ENCODE results near the gene CHADL.

The CHADL gene

DNA sequence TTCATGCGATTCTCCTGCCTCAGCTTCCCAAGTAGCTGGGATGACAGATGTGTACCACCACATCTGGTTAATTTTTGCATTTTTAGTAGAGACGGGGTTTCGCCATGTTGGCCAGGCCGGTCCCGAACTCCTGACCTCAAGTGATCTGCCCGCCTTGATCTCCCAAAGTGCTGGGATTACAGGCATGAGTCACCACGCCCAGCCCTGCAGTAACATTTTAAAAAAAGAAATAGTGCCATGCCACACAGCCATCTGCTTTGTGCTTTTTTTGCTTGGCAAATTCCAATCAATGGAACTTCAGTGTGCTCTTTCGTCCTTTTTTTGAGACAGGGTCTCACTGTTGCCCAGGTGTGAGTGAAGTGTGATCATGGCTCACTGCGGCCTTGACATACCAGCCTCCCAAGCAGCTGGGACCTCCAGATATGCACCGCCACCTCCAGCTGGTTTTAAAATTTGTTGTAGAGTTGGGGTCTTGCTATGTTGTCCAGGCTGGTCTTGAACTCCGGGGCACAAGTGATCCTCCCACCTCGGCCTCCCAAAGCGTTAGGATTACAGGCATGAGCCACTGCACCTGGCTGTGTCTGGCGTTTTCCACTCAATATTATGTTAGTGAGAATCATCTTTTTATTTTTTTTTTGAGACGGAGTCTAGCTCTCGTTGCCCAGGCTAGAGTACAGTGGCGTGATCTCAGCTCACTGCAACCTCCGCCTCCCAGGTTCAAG lies 1.8 kb upstream of the CHADL start:
- ATAC-seq (no peak), DNase-seq (no peak)
- H3K27ac Mint-ChIP-seq, result peak overlapping the region in 1 of 2 donors; percentile 34
- H3K4me1 Mint-ChIP-seq, result peaks cover 6% of the 10 kb centered on the region
- H3K27me3 Mint-ChIP-seq, result no peaks in the 10 kb centered on the region
- H3K4me3 Mint-ChIP-seq, result no peak overlapping the region
- no peaks in the 10 kb centered on the region for H3K9me3 Mint-ChIP-seq

DNA sequence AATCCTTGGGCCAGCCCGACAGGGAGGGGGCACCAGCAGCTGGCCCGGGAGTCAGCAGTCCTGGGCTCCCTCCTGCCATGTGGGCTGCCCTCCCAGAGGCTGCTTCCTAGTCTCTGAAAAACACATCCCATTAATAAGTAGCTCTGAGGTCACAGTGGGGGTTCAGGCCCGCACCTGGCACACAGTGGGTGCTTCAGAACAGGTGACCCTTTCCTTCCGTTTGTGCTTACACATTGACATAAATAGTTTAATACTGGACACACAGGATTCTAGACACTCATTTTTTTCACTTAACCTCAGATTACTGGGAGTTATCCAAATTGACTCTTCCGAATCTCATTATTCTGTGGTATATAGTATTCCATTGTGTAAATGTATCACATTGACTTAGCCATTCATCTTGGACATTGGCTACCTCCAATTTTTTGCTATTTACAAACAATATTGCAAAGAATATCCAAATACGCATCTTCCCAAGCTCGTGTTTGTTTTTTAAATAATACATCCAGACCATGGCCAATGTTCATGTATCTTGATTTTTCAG lies 474 bp upstream of the CHADL start:
- Mint-ChIP-seq H3K4me3 (no peak overlapping the region), H3K4me1 (peaks cover 15% of the 10 kb centered on the region), H3K9me3 (no peaks in the 10 kb centered on the region), H3K27me3 (no peaks in the 10 kb centered on the region), H3K27ac (peak overlapping the region in 1 of 2 donors; percentile 78)
- no peak for ATAC-seq
- DNase-seq, result no peak

DNA sequence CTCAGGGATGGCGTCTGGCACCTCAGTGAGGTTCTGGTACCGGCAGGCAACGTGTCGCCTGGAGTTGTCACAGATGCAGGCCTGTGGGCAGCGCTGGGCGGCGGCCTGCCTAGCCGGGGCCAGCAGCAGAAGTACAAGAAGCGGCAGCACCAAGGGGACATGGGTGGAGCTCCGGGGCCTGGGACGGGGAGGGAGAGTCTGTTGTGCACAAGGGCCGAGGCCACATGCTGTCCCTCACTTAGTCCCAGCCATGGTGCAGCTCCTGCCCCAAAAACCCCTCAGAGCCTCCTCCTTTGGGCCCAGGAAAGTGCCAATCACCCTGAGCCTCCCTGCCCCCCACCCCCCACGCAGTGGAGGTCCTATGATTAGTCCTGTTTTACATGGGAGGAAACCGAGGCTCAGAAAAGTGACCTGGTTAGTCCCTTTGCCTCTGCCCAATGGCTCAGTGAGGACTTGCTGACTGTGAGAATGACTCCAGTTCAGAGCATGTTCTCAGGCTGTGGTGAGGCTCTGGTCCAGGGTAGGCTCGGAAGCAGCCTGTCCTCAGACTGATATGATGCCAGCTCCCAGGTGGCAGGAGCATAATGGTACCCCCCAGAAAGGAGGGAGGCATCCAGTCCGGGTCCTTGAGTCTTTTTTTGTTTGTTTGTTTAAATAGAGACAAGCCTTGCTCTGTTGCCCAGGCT lies 1.1 kb downstream of the CHADL start:
- ATAC-seq, result no peak
- Mint-ChIP-seq H3K4me3 (peak overlapping the region in 1 of 2 donors; percentile 60), H3K27me3 (no peaks in the 10 kb centered on the region), H3K27ac (no peak overlapping the region), H3K4me1 (peaks cover 15% of the 10 kb centered on the region), H3K9me3 (no peaks in the 10 kb centered on the region)
- DNase-seq, result no peak

DNA sequence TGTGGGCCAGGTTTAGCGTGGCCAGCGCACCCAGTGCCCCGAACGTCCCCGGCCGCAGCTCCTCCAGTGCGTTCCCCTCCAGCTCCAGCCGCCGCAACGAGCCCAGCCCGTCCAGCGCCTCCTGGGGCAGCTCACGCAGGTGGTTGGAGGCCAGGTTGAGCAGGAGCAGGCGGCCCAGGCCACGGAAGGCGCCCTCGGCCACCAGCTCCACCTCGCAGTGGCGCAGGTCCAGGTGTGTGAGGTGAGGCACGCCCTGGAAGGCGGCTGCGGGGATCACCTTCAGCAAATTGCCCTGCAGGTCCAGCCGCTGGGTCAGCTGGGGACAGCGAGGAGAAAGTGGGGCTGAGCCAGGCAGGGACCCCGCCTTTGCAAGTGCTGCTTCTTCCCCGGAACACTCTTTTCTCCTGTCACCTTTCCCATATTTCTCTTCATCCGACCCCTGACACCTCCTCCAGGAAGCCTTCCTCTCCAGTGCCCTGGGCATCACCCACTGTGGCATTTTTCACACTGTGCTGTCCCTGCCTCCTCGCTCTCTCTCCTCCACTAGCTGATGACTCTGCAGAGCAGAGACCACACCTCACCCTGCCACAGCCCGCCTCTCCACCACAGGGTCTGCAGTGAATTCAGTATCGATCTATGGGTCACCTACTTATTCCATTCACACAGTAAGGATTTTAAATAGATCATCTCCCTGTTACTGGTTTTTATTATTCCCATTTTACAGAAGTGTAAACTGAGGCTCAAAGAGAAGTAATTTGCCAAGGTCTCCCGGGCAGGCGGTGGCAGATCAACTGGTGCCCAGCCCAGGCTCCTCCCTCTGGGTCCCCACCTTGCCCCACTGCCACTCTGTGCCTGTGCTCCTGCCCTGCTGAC lies 1.9 kb downstream of the CHADL start:
- peaks cover 15% of the 10 kb centered on the region for H3K4me1 Mint-ChIP-seq
- peak overlapping the region in 1 of 2 donors; percentile 36 for H3K27ac Mint-ChIP-seq
- DNase-seq (no peak), ATAC-seq (no peak)
- H3K27me3 Mint-ChIP-seq, result no peaks in the 10 kb centered on the region
- peak overlapping the region; percentile 55 to 60 for H3K4me3 Mint-ChIP-seq
- no peaks in the 10 kb centered on the region for H3K9me3 Mint-ChIP-seq

DNA sequence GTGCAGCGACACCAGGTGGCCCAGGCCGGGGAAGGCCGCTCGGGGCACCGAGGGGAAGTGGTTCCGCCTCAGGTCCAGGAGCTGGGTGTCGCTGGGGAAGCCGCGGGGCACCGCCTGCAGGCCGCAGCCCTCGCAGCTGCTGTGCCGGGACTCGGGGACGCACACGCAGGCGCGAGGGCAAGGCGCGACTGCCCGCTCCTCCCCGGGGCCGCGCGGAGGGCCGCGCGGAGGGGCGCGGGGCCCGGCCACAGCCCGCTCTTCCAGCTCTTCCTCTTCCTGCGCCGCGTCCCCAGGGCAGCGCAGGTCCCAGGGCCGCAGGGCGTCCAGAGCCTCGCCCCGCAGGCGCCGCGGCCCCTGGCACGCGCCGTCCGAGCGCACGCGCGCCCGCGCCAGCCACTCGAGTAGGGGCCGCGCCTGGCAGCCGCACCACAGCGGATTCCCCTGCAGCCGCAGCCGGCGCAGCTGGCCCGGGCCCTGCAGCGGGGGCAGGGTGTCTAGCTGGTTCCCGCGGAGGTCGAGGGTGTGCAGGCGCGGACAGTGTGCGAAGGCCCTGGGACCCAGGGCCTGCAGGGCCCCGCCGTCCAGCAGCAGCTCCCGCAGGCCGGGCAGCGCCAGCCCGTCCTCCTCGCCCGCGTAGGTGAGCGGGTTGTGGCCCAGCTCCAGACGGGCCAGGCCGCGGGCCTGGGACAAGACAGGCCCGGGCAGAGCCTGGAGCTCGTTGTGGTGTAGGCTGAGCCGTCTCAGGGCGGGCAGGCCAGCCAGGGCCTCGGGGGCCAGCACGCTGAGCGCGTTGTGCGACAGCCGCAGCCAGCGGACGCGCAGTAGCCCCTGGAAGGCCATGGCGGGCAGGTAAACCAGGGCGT lies 2.8 kb downstream of the CHADL start:
- peak overlapping the region in 1 of 2 donors; percentile 95 for H3K27ac Mint-ChIP-seq
- no peaks in the 10 kb centered on the region for H3K9me3 Mint-ChIP-seq
- peak overlapping the region; percentile 72 to 85 for H3K4me3 Mint-ChIP-seq
- ATAC-seq, result peak; percentile 93
- DNase-seq, result peak; percentile 86 to 91
- H3K4me1 Mint-ChIP-seq, result peaks cover 15% of the 10 kb centered on the region
- no peaks in the 10 kb centered on the region for H3K27me3 Mint-ChIP-seq

DNA sequence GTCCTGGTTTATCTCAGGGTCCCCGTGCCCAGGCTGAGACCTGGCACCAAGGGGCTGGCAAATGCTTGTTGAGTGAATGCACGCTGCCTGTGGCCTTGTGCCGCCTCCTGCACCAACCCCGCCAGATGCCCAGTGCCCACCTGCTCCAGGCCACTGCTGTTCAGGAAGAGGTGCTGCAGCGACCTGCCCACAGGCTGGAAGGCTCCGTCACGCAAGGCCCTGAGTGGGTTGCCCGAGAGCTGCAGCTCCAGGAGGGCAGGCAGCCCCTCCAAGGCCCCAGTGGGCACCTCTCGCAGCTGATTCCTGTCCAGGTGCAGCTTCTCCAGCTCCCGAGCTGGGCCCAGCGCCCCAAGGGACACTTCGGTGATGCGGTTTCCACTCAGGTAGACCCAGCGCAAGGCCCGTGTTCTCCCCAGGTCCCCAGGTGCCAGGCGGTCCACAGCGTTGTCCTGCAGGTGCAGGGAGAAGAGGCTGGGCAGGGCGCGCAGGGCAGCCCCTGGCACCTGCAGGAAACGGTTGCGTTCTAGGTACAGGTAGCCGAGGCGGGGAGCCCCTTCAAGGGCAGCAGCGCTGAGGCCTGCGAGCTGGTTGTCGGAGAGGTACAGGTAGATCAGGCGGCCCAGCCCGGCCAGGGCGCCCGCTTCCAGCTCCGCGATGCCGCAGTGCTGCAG lies 3.6 kb downstream of the CHADL start:
- ATAC-seq (no peak), DNase-seq (peak in 1 of 2 donors; percentile 22)
- H3K4me1 Mint-ChIP-seq, result peaks cover 15% of the 10 kb centered on the region
- peak overlapping the region; percentile 72 to 85 for H3K4me3 Mint-ChIP-seq
- H3K27me3 Mint-ChIP-seq, result no peaks in the 10 kb centered on the region
- no peaks in the 10 kb centered on the region for H3K9me3 Mint-ChIP-seq
- H3K27ac Mint-ChIP-seq, result peak overlapping the region in 1 of 2 donors; percentile 95

DNA sequence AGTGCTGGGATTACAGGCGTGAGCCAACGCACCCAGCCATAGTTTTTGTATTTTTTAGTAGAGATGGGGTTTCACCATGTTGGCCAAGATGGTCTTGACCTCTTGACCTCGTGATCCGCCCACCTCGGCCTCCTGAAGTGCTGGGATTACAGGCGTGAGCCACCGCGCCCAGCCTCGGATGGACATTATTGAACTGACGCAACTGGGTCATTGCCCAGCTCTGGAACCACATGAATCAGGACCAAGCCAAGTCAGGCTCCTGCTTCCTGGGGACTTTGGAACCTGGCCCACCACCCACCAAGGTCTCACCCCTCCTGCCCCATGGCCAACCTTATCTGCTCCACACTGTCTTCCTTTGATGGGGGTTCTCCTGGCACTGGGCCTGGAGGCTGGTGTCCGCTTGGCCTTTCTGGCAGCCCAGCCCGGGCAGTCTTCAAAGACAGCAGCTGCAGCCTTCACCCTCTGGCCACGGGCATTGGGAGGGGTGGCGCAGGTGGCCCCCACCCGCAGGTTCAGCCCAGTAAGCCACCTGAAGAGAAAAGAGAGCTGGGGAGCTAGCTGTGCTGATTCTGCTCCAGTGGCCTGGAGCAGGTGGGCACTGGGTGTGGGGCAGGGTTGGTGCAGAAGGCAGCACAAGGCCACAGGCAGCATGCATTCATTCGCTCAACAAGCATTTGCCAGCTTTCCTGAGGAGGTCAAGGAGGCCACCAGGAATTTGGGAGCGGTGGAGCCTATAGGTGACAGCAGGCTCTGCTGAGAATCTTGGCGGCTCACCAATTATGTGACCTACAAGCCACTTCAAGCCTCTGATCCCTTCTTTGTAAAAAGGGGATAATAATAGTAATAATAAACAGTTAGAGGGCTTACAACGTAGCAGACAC lies 5.7 kb downstream of the CHADL start:
- no peak for DNase-seq
- Mint-ChIP-seq H3K9me3 (no peaks in the 10 kb centered on the region), H3K27me3 (no peaks in the 10 kb centered on the region), H3K4me3 (no peak overlapping the region), H3K4me1 (peaks cover 15% of the 10 kb centered on the region), H3K27ac (no peak overlapping the region)
- ATAC-seq, result no peak

- Mint-ChIP-seq H3K4me1 (no peaks in the 10 kb centered on the region), H3K4me3 (no peak overlapping the region), H3K9me3 (no peaks in the 10 kb centered on the region), H3K27ac (no peak overlapping the region), H3K27me3 (no peaks in the 10 kb centered on the region)
- DNase-seq (no peak), ATAC-seq (no peak)
Observed at GRCh38 chr22:41231369-41231768, 9.4 kb downstream of the CHADL start.

- no peak overlapping the region for H3K4me3 Mint-ChIP-seq
- H3K9me3 Mint-ChIP-seq, result no peaks in the 10 kb centered on the region
- ATAC-seq (no peak), DNase-seq (no peak)
- H3K27me3 Mint-ChIP-seq, result no peaks in the 10 kb centered on the region
- peak overlapping the region in 1 of 2 donors; percentile 91 for H3K27ac Mint-ChIP-seq
- H3K4me1 Mint-ChIP-seq, result no peaks in the 10 kb centered on the region
Observed at GRCh38 chr22:41230401-41230785, 10.3 kb downstream of the CHADL start.

- no peak for DNase-seq
Observed at GRCh38 chr22:41229730-41230400, 10.9 kb downstream of the CHADL start.

DNA sequence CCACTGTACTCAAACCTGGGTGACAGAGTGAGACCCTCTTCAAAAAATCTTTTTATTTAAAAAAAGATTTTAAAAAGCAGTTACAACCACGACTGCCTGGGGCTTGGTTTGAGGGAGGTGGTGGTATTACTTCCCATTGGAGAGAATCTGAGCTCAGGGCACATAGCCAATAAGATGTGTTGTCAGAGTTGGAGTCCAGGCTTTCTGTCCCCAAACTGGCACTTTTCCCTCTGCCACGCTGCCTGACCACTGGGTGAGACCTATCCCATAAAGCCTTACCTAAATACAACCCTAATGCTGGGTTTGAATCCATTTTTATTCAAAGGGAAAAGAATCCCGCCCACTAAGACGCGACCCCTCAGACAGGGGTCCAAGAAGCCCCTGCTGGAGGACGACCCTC lies 11.5 kb downstream of the CHADL start:
- Mint-ChIP-seq H3K27ac (no peak overlapping the region), H3K4me1 (no peaks in the 10 kb centered on the region), H3K27me3 (no peaks in the 10 kb centered on the region), H3K4me3 (no peak overlapping the region), H3K9me3 (no peaks in the 10 kb centered on the region)
- DNase-seq, result no peak
- ATAC-seq, result no peak

More at GRCh38 chr22:41229730-41230400, 10.9 kb downstream of the CHADL start:
- peak overlapping the region in 1 of 2 donors; percentile 91 for H3K27ac Mint-ChIP-seq
- H3K9me3 Mint-ChIP-seq, result no peaks in the 10 kb centered on the region
- ATAC-seq, result no peak
- H3K4me3 Mint-ChIP-seq, result no peak overlapping the region
- no peaks in the 10 kb centered on the region for H3K27me3 Mint-ChIP-seq
- H3K4me1 Mint-ChIP-seq, result no peaks in the 10 kb centered on the region

GRCh38 chr22:41226723-41227655 lies 13.7 kb downstream of the CHADL start:
- ATAC-seq, result no peak

More at GRCh38 chr22:41226723-41227655, 13.7 kb downstream of the CHADL start:
- Mint-ChIP-seq H3K4me1 (no peaks in the 10 kb centered on the region), H3K27ac (peak overlapping the region in 1 of 2 donors; percentile 37), H3K27me3 (no peaks in the 10 kb centered on the region), H3K9me3 (no peaks in the 10 kb centered on the region), H3K4me3 (no peak overlapping the region)
- no peak for DNase-seq
